NCI-H446 treated with DMSO at 0.1 percent for 48 hours (cell line): Measurements from ENCODE around the gene LONP2.

Experiments used
- DNase-seq: peaks from one replicate; lab custom pipeline; 2025; lab: John Stamatoyannopoulos, UW

LONP2 gene, protein sequence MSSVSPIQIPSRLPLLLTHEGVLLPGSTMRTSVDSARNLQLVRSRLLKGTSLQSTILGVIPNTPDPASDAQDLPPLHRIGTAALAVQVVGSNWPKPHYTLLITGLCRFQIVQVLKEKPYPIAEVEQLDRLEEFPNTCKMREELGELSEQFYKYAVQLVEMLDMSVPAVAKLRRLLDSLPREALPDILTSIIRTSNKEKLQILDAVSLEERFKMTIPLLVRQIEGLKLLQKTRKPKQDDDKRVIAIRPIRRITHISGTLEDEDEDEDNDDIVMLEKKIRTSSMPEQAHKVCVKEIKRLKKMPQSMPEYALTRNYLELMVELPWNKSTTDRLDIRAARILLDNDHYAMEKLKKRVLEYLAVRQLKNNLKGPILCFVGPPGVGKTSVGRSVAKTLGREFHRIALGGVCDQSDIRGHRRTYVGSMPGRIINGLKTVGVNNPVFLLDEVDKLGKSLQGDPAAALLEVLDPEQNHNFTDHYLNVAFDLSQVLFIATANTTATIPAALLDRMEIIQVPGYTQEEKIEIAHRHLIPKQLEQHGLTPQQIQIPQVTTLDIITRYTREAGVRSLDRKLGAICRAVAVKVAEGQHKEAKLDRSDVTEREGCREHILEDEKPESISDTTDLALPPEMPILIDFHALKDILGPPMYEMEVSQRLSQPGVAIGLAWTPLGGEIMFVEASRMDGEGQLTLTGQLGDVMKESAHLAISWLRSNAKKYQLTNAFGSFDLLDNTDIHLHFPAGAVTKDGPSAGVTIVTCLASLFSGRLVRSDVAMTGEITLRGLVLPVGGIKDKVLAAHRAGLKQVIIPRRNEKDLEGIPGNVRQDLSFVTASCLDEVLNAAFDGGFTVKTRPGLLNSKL

DNA sequence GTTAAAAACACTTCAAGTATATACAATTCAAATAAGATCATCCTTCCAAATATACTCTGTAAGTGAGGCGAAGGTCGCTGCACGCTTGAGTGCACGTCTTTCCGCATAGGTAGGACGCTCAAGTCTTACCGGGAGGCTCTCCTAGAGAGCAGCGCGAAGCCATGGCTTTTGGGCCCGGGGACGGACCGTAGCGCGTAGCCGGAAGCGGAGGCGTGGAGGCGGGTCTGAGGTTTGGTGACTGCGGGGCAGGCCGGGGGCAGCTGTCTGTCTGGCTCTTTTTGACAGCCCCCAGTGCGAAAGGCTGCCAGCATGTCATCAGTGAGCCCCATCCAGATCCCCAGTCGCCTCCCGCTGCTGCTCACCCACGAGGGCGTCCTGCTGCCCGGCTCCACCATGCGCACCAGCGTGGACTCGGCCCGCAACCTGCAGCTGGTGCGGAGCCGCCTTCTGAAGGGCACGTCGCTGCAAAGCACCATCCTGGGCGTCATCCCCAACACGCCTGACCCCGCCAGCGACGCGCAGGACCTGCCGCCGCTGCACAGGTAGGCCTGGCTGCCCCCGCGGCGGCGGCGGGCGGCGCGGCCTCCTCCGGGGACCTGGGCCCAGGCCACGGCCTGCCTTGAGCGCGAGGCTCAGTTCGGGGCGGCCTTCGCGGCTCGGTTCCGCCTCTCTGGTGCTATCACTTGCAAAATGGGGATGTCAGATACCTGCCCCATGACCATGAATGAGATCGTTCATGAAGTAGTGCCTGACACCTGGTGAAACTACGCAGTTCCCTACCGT is at the start of gene LONP2:
Gene LONP2 (plus strand): TSS at position 221 of the 783 bp plus-strand sequence. CDS start 89 bp downstream, at position 310.
- DNase-seq = peak; percentile 63

DNA sequence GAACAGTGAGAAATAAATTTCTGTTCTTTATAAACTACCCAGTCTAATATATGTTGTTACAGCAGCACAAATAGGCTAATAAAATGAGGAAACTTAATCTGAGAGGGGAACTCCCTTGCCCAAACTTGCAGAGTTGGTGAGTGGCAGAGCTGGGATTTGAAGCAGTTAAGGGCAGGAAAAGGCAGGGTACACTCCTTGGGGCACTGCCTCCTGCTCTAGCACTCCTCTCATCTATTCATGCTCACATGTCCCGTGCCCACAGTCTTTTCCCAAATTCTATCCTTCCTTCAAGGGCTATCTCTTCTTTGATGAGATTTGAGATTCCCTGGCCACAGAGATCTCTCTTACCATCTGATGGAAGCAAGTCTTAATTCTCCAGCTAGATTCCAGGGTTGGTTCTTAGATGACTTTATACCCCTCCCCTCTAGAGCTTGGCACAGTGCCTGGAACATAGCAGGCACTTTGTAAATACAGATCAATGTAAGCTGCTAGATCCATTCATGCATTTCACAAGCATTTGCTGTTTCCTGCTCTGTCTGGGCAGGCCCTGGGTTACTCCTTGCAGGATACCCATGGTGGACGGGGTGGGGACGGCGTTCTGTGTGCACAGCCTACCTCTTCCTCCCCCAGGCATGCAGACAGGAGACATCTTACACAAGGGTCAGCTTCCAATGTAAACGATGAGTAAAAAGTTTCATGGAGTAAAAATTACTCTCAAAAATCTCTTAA is 49.1 kb upstream of the LONP2 start:
- DNase-seq = peak; percentile 37

DNA sequence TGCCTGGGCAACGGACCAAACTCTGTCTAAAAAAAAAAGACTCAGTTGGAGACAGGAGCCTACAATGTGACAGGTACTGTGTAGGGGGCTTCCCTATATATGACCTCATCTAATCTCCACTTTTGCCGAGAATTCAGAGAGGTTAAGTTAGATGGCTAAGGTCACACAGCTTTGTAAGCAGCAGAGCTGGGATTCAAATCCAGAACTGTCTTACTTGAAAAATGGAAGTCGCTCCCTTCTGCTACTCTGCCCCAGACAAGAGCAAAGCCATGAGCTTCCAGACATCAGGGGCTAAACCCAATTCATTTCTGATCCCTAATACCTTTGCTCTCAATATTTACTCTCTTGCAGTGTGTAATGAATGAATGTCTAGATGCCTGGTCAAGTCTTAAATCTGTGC is 46.8 kb upstream of the LONP2 start:
- peak; percentile 99 for DNase-seq

DNA sequence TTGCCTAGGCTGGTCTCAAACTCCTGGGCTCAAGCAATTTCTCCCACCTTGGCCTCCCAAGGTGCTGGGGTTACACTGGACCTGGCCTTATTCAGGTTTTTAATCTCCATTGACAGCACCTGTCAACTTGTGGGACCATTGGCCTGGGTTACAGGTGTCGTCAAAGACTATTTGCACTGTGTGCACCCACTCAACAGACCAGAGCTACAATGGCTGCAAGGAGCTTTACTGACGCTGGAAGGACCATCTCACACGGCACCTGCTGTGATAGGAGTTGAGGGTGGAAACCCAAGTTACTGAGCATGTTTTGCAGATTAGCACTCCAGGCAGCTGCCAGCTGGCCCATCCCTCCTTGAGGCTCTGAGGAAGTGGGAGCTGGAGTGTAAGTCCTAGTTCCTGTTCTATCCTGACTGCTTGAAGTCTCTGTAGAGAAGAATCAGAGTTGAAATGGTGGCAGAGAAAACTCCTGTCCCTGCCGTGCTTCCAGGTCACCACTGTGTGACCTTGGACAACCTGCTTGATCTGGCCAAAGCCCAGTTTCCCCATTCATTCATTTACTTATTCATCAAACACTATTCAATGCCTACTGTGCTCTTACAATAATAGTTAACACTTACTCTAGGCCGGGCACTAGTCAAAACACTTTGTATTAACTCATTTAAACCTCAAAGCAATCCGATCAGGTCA is 42.4 kb upstream of the LONP2 start:
- no peak for DNase-seq

DNA sequence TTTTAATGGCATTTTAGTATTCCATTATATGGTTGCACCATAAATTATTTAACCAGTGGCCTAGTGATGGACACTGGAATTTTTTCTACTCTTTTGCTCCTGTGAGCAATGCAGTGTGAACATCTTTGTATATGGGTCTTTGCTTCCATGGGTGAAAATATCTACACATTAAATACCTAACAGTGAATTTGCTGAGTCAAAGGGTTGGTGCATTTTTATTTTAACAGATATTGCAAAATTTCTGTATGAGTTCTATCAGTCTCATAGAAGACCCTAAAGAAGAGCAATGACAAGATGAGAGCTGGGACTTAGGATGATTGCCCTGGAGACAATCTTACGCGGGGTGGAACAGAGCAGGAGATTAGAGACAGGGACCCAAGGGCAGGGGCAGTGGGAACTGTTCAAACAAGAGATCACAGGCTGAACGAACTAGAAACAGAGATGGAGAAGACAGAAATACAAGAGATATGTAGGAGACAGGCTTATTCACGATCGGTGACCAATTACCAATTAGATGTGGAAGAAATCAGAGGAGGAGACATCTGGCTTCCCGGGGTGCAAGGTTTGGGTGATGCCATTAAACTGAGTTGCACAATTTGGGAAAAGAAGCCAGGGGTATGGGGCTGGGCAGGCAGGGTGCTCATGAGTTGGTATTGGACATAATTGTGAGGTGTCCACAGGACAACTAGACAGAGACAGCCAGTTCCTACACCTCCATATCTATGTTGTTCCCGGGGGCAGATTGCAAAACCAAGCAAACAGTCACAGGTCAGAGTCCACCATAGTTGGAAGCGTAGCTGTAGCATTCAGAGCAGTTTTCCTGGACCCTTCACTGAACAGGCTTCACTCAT is 39.9 kb upstream of the LONP2 start:
- no peak for DNase-seq

DNA sequence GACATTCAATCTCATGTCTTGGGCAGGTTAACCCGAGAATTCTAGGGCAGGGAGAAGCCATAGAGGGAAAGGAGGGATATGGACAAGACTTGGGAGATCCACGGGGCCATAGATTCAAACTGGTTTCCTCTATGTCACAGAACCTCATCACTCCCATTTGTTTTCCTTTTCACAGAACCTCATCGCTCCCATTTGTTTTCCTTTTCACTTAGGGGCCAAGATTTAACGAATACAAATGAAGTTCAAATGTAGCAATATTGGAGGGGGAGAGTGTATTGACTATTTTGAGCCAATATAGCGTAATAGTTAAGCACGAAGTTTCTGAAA is 39.3 kb upstream of the LONP2 start:
- DNase-seq = no peak

DNA sequence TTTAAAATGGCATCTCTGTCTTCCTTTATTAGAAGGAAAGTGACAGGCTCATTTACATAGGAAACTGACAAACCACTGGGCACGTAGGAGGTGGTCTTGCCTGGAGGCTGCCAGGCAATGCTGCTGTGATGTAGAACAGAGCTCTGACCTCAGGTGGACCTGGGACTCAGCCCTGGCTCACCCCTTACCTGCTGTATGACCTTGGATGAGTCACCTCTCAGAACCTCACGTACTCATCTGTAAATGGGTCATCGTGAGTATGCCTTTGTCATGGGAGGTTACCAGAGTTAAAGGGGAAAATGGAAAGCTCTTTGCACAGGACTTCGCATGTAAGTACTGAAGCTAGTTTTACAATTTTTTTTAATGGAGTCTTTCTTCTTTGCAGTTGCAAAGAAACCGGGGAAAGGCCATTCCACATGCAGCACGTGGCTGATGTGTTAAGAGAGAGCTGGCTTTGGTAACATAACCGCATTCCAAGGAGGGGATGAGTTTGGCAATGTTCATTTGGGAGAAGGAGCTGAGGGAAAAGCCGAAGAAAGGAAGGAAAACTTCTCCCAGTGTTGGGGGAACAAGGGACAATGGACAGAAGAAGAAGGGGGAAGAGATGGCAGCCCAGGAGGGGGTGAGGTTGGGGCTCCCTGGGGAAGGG is 37.4 kb upstream of the LONP2 start:
- DNase-seq = no peak

DNA sequence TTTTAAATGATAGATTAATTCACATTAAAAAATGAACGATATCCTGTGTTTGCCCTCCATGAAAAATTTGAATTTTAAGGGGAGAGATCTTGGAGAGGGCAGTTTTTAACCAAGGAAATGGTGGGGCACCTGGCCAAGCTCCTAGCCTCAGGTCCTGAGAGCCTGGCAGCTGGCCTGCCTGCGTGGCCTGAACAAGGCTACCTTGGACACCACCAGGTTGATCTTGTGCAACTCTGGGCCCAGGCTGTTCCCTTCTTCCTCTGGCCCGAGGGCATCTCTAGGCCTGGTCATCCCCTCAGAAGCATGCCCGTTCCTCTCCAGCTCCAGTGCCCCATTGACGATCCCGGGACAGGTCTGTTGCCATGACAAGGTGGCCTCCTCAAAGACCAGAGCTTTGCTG is 33.4 kb upstream of the LONP2 start:
- DNase-seq = no peak

DNA sequence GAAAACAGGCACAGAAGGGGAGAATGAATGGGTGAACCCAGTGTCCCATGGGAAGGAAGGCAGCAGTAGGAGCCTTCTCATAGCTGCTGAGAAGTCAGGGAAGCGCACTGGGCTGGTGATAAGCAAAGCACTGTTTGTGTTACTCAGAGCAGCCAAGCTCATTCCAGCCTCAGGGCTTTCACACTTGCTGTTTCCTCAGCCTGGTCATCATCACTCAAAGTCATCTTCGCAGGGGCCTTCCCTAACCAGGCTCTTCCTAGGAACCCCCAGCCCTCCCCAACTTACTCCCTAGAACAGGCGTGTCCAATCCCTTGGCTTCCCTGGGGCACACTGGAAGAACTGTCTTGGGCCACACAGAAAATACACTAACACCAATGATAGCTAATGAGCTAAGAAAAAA is 32.1 kb upstream of the LONP2 start:
- no peak for DNase-seq

DNA sequence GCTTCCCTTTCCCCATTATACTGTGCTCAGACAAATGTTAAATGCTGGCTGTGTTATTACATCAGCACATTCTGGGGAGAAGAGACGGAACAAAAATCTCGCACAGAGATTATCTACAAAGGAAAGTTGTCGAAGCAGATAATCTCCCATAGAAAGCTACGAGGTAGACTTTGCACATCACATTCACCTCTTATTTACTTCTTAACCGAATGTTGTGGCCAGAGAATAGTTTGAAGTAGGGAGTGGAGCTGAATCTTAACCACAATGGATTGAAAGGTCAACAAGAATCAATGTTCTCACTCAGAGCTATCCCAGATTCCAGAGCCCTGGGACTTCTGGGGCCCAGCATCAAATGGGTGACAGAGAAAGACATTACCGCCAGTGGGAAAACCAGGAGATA is 28.4 kb upstream of the LONP2 start:
- no peak for DNase-seq

DNA sequence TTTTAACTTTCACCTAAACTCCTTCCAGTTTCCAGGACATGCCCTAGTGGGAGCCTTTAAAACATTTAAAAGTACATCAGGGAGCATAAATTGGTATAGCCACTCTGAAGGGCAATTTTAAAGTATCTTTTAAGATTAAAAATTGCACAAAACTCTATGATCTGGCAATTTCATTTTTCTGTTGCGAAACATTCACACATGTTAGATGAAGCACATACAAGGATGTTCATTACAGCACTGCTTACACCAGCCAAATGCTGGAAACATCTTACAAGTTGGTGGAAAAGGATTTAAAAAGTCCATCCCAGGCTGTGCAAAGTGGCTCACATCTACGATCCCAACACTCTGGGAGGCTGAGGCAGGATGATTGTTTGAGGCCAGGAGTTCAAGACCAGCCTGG is 26.4 kb upstream of the LONP2 start:
- no peak for DNase-seq

DNA sequence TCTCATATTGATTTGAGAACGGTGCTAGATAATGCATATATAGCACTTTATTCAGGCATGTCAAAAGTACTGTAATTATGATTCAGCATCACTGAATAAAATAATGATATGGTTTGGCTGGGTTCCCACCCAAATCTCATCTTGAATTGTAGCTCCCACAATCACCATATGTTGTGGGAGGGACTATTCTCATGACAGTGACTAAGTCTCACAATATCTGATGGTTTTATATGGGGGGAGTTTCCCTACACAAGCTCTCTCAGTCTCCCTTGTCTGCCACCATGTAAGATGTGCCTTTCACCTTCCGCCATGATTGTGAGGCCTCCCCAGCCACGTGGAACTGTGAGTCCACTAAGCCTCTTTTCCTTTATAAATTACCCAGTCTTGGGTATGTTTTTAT is 25.6 kb upstream of the LONP2 start:
- DNase-seq = no peak

DNA sequence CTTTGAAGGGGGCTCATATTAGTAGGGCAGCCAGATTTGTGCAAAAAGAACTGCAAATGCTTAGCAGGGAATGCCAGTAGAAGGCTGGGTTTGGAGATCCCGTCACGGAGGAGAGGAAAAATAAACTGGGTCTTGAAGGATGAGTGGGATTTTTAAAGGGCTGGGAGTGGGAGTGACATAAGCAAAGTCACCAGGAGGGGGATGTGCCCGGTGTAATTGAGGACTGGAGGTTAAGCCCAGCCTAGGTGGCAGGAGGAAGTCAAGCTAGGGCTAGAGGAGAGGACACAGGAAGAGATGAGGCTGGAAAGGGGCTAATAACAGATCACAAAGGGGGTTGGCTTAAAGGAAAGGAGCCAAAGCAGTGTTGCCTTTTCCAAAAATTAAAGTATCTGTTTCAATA is 23.2 kb upstream of the LONP2 start:
- no peak for DNase-seq

DNA sequence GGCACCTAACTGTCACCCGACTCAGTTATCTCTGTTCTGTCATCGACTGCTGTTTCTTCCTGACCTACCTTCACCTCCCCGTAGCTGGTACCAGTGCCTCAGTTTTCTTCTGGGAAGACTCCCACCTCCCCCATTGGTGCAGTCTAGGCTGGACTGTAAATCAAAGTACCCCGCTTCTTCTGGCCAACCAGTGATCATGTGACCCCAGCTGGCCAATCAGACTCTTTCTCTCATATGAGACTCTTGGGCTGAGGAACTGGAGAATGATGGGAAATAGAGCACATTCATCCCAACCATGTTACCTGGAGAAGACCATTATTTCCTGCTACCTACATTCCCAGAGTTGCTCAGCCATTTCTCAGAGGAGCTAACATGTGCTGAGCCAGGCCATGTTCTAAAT is 20.6 kb upstream of the LONP2 start:
- DNase-seq = no peak

DNA sequence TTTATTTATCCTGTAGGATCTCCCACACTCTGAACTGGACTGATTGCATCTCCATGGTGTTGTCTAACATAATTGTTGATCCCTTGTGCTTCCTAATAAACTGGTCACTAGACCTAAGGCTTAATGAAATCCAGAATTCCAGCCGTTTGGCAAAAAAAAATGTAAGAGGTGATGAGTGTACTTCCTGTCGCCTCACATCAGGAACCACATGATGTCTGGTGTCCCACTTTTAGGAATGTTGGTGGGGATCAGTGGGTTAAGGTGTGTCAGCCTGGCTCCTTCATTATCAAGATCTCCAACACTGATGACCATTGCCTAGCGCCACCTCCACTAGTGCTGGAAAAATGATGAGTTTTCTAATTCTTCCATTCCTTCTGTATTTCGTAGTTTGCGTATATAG is 18.6 kb upstream of the LONP2 start:
- no peak for DNase-seq

DNA sequence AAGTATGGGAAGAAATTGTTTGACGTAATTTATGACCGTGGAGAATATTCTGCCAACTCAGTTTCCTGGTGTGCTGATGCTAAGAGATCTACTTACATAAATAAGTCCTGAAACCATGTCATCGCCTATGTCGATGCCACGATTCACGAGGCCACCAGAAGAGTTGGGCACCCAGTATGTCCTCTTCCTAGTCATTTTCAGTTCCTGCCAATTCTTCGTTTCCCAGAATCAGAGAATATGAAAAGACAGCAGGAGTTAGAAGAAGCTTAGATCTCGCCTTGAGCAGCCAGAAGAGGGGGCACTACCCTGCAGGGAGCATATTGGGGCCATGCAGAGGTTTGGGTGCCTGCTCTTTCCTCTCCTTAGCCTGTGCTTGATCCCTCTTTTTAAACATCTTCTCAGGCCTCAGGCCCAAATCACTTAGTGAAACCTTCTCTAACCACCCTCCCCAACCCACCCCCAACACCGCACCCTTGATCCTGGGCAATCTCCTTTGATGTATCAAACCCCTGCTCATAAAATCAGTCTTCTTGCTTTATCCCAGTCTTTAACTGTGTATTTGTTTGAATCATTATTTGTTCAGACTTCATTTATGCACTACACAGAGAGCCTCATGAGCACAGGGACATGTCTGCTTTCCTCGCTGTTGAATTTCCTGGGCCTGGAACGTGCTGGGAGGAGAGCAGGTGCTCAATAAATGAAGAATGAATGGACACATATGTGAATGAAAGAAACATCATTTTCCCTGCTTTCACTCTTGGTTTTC is 12.2 kb upstream of the LONP2 start:
- no peak for DNase-seq

DNA sequence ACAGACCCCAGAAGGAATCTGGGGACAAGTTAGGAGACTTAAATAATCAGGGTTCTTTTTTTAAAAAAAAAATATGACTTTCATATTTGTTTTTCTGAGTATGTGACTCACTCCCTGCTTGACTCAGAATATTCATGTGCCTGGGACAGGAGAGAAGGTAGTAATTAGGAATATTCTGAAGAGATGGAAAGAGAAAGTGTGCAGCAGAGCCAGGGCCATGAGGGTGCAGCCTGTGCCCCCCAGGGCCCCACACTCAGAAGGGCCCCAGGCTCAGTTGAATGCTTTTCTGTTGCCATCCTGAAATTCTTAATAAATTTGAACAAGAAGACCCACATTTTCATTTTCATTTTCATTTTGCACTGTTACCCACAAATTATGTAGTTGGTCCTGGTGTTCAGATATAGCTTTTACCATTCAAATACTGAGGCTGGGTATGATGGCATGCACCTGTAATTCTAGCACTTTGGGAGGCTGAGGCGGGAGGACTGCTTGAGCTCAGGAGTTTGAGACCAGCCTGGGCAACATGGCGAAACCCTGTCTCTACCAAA is 11.5 kb upstream of the LONP2 start:
- DNase-seq = no peak

DNA sequence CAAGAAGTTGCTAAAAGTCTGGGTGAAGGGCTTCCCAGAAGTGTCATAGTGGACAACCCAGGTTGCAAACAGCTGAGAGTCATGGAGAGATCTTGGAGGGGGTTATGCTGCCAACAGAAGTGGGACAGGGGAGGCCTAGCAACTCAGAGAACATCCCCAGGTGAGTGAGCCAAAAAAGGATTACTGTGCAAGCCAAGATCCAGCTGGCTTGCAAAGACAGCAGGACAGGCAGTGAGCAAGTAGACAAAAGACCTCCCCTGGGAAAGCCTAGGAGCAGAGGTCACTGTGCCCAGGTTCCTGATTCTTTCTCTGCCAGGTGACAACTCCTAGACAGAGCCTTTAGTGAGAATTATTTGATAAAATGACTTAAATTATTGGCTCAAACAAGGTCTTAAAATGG is 9.5 kb upstream of the LONP2 start:
- no peak for DNase-seq

DNA sequence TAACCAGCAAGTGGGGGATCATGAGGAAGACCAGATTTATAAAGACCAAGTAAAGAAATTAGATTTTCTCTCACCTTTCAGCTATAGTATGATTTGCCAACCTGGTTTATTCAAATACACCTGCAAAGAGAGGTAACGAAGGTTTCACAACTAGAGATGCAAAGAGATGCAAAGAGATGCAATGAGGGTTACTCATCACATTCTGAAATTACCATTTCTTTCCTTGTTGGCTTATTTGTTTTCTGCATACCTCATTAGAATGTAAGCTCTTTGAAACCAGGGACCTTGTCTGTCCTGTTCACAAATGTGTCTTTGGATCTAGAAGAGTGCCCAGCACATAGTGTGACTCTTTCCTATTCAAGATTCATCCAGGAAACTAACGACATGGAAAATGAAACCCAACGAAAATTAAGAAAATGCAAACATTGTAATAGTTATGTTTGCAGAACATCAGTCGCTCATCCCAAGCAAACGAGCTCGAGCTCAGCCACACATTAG is 9.0 kb upstream of the LONP2 start:
- DNase-seq = no peak
